Measurements from ENCODE around the gene HDAC10.
"Not testable (repeated sequence)": the region's sequence is repeated elsewhere in the genome, so short reads cannot be mapped to it uniquely, and the experiment has no call there.

The HDAC10 gene

GRCh38 chr22:50284479-50284878 lies 33.4 kb upstream of the HDAC10 start:
- DNase-seq = no peak

- no peak for DNase-seq
These were observed 32.8 kb upstream of the HDAC10 start for GRCh38 chr22:50283821-50284220.

- no peak for DNase-seq
These were observed 31.5 kb upstream of the HDAC10 start for GRCh38 chr22:50282361-50283155.

GRCh38 chr22:50281957-50282356 lies 30.9 kb upstream of the HDAC10 start:
- no peak for DNase-seq

GRCh38 chr22:50281384-50281760 lies 30.3 kb upstream of the HDAC10 start:
- no peak for DNase-seq

GRCh38 chr22:50280708-50281383 lies 29.8 kb upstream of the HDAC10 start:
- no peak for DNase-seq

GRCh38 chr22:50280022-50280707 lies 29.1 kb upstream of the HDAC10 start:
- DNase-seq = no peak

- DNase-seq = no peak
These were observed 28.0 kb upstream of the HDAC10 start for GRCh38 chr22:50278956-50279619.

GRCh38 chr22:50278461-50278860 lies 27.4 kb upstream of the HDAC10 start:
- no peak for DNase-seq

GRCh38 chr22:50277761-50278160 lies 26.7 kb upstream of the HDAC10 start:
- DNase-seq = no peak

GRCh38 chr22:50276143-50276542 lies 25.1 kb upstream of the HDAC10 start:
- DNase-seq = peak; percentile 69

GRCh38 chr22:50275181-50276055 lies 24.4 kb upstream of the HDAC10 start:
- DNase-seq = no peak

- DNase-seq = no peak
These were observed 23.7 kb upstream of the HDAC10 start for GRCh38 chr22:50274771-50275170.

- DNase-seq = peak; percentile 85
These were observed 23.2 kb upstream of the HDAC10 start for GRCh38 chr22:50274311-50274710.

GRCh38 chr22:50273781-50274180 lies 22.7 kb upstream of the HDAC10 start:
- DNase-seq = not testable (repeated sequence)

GRCh38 chr22:50273352-50273751 lies 22.3 kb upstream of the HDAC10 start:
- DNase-seq = not testable (repeated sequence)

- no peak for DNase-seq
These were observed 21.2 kb upstream of the HDAC10 start for GRCh38 chr22:50272044-50272802.

GRCh38 chr22:50271519-50271970 lies 20.5 kb upstream of the HDAC10 start:
- DNase-seq = peak; percentile 83

GRCh38 chr22:50270666-50271394 lies 19.8 kb upstream of the HDAC10 start:
- peak; percentile 83 for DNase-seq

GRCh38 chr22:50269970-50270665 lies 19.1 kb upstream of the HDAC10 start, which contains the start of gene MAPK11:
MAPK11 (minus strand) TSS chr22:50270380; CDS start chr22:50270292, 88 bp downstream.
- DNase-seq = peak; percentile 27
